DND-41 (cell line): Measurements from ENCODE around the gene PLSCR4.

Experiments used
- ATAC-seq: fragments of 200-7000 bp; cut with Tn5 transposase; 3 replicates; pipeline ENCODE4 v1.9.1; 2021; ENCODE audit warnings: low read depth; ENCODE audit not compliant: insufficient read depth
- DNase-seq: peaks from one replicate; pipeline ENCODE4 v3.0.0-alpha.2; 2020
- H2AFZ ChIP-seq: 2 replicates; pipeline ENCODE4 v1.6.0; 2012; ENCODE audit warnings: low read depth, low read length
- H3K27ac ChIP-seq: 2 replicates; pipeline ENCODE4 v1.5.1; 2012; ENCODE audit warnings: low read length, inconsistent platforms
- H3K27me3 ChIP-seq: fragments of 200-600 bp; sonication (generic); 2 replicates; pipeline ENCODE4 v1.6.0; 2012; ENCODE audit warnings: low read length, mild to moderate bottlenecking, inconsistent platforms; ENCODE audit not compliant: insufficient read depth, poor library complexity
- H3K36me3 ChIP-seq: 2 replicates; pipeline ENCODE4 v1.5.1; 2012; ENCODE audit warnings: low read length, inconsistent platforms; ENCODE audit not compliant: insufficient read depth
- H3K4me1 ChIP-seq: 2 replicates; pipeline ENCODE4 v1.5.1; 2012; ENCODE audit warnings: mild to moderate bottlenecking, low read length; ENCODE audit not compliant: insufficient read depth
- H3K4me2 ChIP-seq: 2 replicates; pipeline ENCODE4 v1.6.0; 2012; ENCODE audit warnings: mild to moderate bottlenecking, moderate library complexity, low read length, inconsistent platforms; ENCODE audit not compliant: insufficient read depth
- H3K4me3 ChIP-seq, 2 experiments: fragments of 200-600 bp in 1 of 2; shearing (Covaris generic) in 1 of 2; 2 replicates each; pipeline ENCODE4 v1.5.1; 2012 to 2016; ENCODE audit warnings: inconsistent platforms in 2 of 2, low read length in 2 of 2, mild to moderate bottlenecking in 2 of 2, low read depth in 1 of 2, moderate library complexity in 1 of 2
- H3K79me2 ChIP-seq: 2 replicates; pipeline ENCODE4 v1.6.0; 2012; ENCODE audit warnings: low read length, inconsistent platforms; ENCODE audit not compliant: insufficient read depth
- H3K9ac ChIP-seq: 2 replicates; pipeline ENCODE4 v1.6.0; 2012; ENCODE audit warnings: low read depth, mild to moderate bottlenecking, inconsistent platforms, low read length, moderate library complexity
- H3K9me3 ChIP-seq: 2 replicates; pipeline ENCODE4 v1.5.1; 2012; ENCODE audit warnings: low read length, moderate library complexity, mild to moderate bottlenecking, inconsistent platforms; ENCODE audit not compliant: insufficient read depth, severe bottlenecking
- H4K20me1 ChIP-seq: 2 replicates; pipeline ENCODE4 v1.6.0; 2012; ENCODE audit warnings: low read length; ENCODE audit not compliant: insufficient read depth
- CTCF ChIP-seq: IDR thresholded peaks from 2 replicates; pipeline ENCODE4 v1.5.1; 2012; ENCODE audit warnings: borderline replicate concordance, low read length, moderate library complexity, mild to moderate bottlenecking; ENCODE audit not compliant: poor library complexity, severe bottlenecking; ENCODE audit errors: extremely low read depth
- EZH2 ChIP-seq: IDR thresholded peaks from 3 replicates; pipeline ENCODE4 v1.6.1; 2012; ENCODE audit warnings: borderline replicate concordance, low read depth, mild to moderate bottlenecking, moderate library complexity, low read length, inconsistent platforms; ENCODE audit not compliant: severe bottlenecking

The PLSCR4 gene

GRCh38 chr3:146200461-146201220, 50.3 kb downstream of the PLSCR4 start:
- Histone ChIP-seq H3K27ac (no peak overlapping the region), H3K4me3 (no peak overlapping the region), H3K9me3 (no peaks in the 10 kb centered on the region), H3K36me3 (no peaks in the 10 kb centered on the region), H3K9ac (no peak overlapping the region), H4K20me1 (no peaks in the 10 kb centered on the region), H3K27me3 (peaks cover 6% of the 10 kb centered on the region), H3K4me2 (no peak overlapping the region), H2AFZ (no peak overlapping the region), H3K4me1 (no peaks in the 10 kb centered on the region), H3K79me2 (no peaks in the 10 kb centered on the region)
- no peak for DNase-seq
- ATAC-seq, result no peak
- TF ChIP-seq EZH2 (no peak), CTCF (no peak)

GRCh38 chr3:146199762-146200161, 51.1 kb downstream of the PLSCR4 start:
- Histone ChIP-seq H3K9ac (no peak overlapping the region), H3K36me3 (no peaks in the 10 kb centered on the region), H4K20me1 (no peaks in the 10 kb centered on the region), H3K27me3 (peaks cover 6% of the 10 kb centered on the region), H3K27ac (no peak overlapping the region), H2AFZ (no peak overlapping the region), H3K79me2 (no peaks in the 10 kb centered on the region), H3K9me3 (no peaks in the 10 kb centered on the region), H3K4me1 (no peaks in the 10 kb centered on the region), H3K4me3 (no peak overlapping the region), H3K4me2 (no peak overlapping the region)
- no peak for TF ChIP-seq CTCF
- no peak for TF ChIP-seq EZH2
- ATAC-seq, result no peak
- no peak for DNase-seq

- no peak overlapping the region for H3K9ac ChIP-seq
- H3K4me2 ChIP-seq, result no peak overlapping the region
- no peak overlapping the region for H2AFZ ChIP-seq
- no peak overlapping the region for H3K4me3 ChIP-seq
- H3K36me3 ChIP-seq, result no peaks in the 10 kb centered on the region
- ATAC-seq (no peak), DNase-seq (no peak)
- H3K4me1 ChIP-seq, result no peaks in the 10 kb centered on the region
- TF ChIP-seq EZH2 (no peak), CTCF (no peak)
- H4K20me1 ChIP-seq, result no peaks in the 10 kb centered on the region
- H3K79me2 ChIP-seq, result no peaks in the 10 kb centered on the region
- peaks cover 10% of the 10 kb centered on the region for H3K27me3 ChIP-seq
- no peaks in the 10 kb centered on the region for H3K9me3 ChIP-seq
- H3K27ac ChIP-seq, result no peak overlapping the region
Observed at GRCh38 chr3:146196789-146197188, 54.1 kb downstream of the PLSCR4 start.
